ENCODE data around the gene ZNF10. TPM values are rescaled to one million over a fixed set of nuclear protein-coding genes. Genes with fewer than 3 reads are reported as not detected.

ZNF10 gene
- total RNA-seq (2014; rRNA removed; shearing (Covaris generic)), result 13.0 and 14.1 TPM in 2 replicates

GRCh38 chr12:133130038-133130807 lies at the start of gene ZNF10, which contains the start of gene ZNF891:
Gene ZNF10, plus strand, starts transcription at chr12:133130627. Its CDS starts 13,866 bp downstream, at chr12:133144493.
Gene ZNF891, minus strand, starts transcription at chr12:133130274. Its CDS starts 8,356 bp downstream, at chr12:133121918.
- H3K36me3 ChIP-seq, result peaks cover 30% of the 10 kb centered on the region
- H3K27me3 ChIP-seq, result no peaks in the 10 kb centered on the region
- H3K27ac ChIP-seq, result peak within 1 kb of the TSS; percentile 66
- peaks cover 29% of the 10 kb centered on the region for H3K9me3 ChIP-seq (replicated peaks)
- H3K4me3 ChIP-seq, result peak within 1 kb of the TSS; percentile 86
- no peaks in the 10 kb centered on the region for H3K4me1 ChIP-seq
- peak; percentile 95 for DNase-seq

GRCh38 chr12:133081159-133081780 lies 49.2 kb upstream of the ZNF10 start:
- Histone ChIP-seq H3K9me3 (replicated peaks) (peaks cover 21% of the 10 kb centered on the region), H3K27ac (peak overlapping the region; percentile 96), H3K36me3 (peaks cover 24% of the 10 kb centered on the region), H3K27me3 (no peaks in the 10 kb centered on the region), H3K4me1 (no peaks in the 10 kb centered on the region), H3K4me3 (peak overlapping the region; percentile 66)
- DNase-seq, result no peak

GRCh38 chr12:133083345-133083744 lies 47.1 kb upstream of the ZNF10 start:
- Histone ChIP-seq H3K36me3 (peaks cover 26% of the 10 kb centered on the region), H3K4me1 (no peaks in the 10 kb centered on the region), H3K27ac (no peak overlapping the region), H3K9me3 (replicated peaks) (peaks cover 17% of the 10 kb centered on the region), H3K27me3 (no peaks in the 10 kb centered on the region), H3K4me3 (no peak overlapping the region)
- DNase-seq, result no peak

- Histone ChIP-seq H3K27ac (no peak overlapping the region), H3K9me3 (replicated peaks) (peaks cover 53% of the 10 kb centered on the region), H3K27me3 (no peaks in the 10 kb centered on the region), H3K4me1 (no peaks in the 10 kb centered on the region), H3K4me3 (no peak overlapping the region), H3K36me3 (peaks cover 60% of the 10 kb centered on the region)
- peak in 1 of 2 experiments; percentile 2 for DNase-seq
Observed at GRCh38 chr12:133105620-133106019, 24.8 kb upstream of the ZNF10 start.

- Histone ChIP-seq H3K4me3 (no peak overlapping the region), H3K27me3 (no peaks in the 10 kb centered on the region), H3K27ac (no peak overlapping the region), H3K4me1 (no peaks in the 10 kb centered on the region), H3K36me3 (peaks cover 57% of the 10 kb centered on the region), H3K9me3 (replicated peaks) (peaks cover 55% of the 10 kb centered on the region)
- DNase-seq, result peak in 1 of 2 experiments; percentile 19
Observed at GRCh38 chr12:133106253-133106652, 24.2 kb upstream of the ZNF10 start.

GRCh38 chr12:133107121-133107520 lies 23.3 kb upstream of the ZNF10 start:
- Histone ChIP-seq H3K27ac (no peak overlapping the region), H3K27me3 (no peaks in the 10 kb centered on the region), H3K9me3 (replicated peaks) (peaks cover 52% of the 10 kb centered on the region), H3K36me3 (peaks cover 61% of the 10 kb centered on the region), H3K4me3 (no peak overlapping the region), H3K4me1 (no peaks in the 10 kb centered on the region)
- no peak for DNase-seq

GRCh38 chr12:133108150-133108549 lies 22.3 kb upstream of the ZNF10 start:
- Histone ChIP-seq H3K4me1 (no peaks in the 10 kb centered on the region), H3K9me3 (replicated peaks) (peaks cover 49% of the 10 kb centered on the region), H3K27me3 (no peaks in the 10 kb centered on the region), H3K36me3 (peaks cover 62% of the 10 kb centered on the region), H3K4me3 (no peak overlapping the region), H3K27ac (no peak overlapping the region)
- DNase-seq, result no peak

GRCh38 chr12:133120385-133121191 lies 9.8 kb upstream of the ZNF10 start:
- DNase-seq, result peak in 1 of 2 experiments; percentile 21
- H3K27ac ChIP-seq, result no peak overlapping the region
- H3K4me1 ChIP-seq, result no peaks in the 10 kb centered on the region
- H3K9me3 ChIP-seq (replicated peaks), result peaks cover 60% of the 10 kb centered on the region
- peaks cover 54% of the 10 kb centered on the region for H3K36me3 ChIP-seq
- no peaks in the 10 kb centered on the region for H3K27me3 ChIP-seq
- no peak overlapping the region for H3K4me3 ChIP-seq

GRCh38 chr12:133124674-133125073 lies 5.8 kb upstream of the ZNF10 start:
- Histone ChIP-seq H3K36me3 (peaks cover 42% of the 10 kb centered on the region), H3K27ac (no peak overlapping the region), H3K4me3 (no peak overlapping the region), H3K4me1 (no peaks in the 10 kb centered on the region), H3K9me3 (replicated peaks) (peaks cover 44% of the 10 kb centered on the region), H3K27me3 (no peaks in the 10 kb centered on the region)
- no peak for DNase-seq

- Histone ChIP-seq H3K4me1 (no peaks in the 10 kb centered on the region), H3K4me3 (peak overlapping the region; percentile 86), H3K27ac (peak overlapping the region; percentile 66), H3K9me3 (replicated peaks) (peaks cover 28% of the 10 kb centered on the region), H3K27me3 (no peaks in the 10 kb centered on the region), H3K36me3 (peaks cover 24% of the 10 kb centered on the region)
- peak in 1 of 2 experiments; percentile 3 for DNase-seq
Observed at GRCh38 chr12:133129368-133130037, 924 bp upstream of the ZNF10 start.

GRCh38 chr12:133130808-133131128 lies 341 bp downstream of the ZNF10 start:
- peaks cover 34% of the 10 kb centered on the region for H3K36me3 ChIP-seq
- peaks cover 23% of the 10 kb centered on the region for H3K9me3 ChIP-seq (replicated peaks)
- H3K4me3 ChIP-seq, result peak overlapping the region; percentile 86
- H3K27me3 ChIP-seq, result no peaks in the 10 kb centered on the region
- no peak for DNase-seq
- H3K27ac ChIP-seq, result peak overlapping the region; percentile 66
- no peaks in the 10 kb centered on the region for H3K4me1 ChIP-seq

- DNase-seq, result no peak
Observed at GRCh38 chr12:133135747-133136146, 5.3 kb downstream of the ZNF10 start.

GRCh38 chr12:133145981-133146380 lies 15.6 kb downstream of the ZNF10 start:
- Histone ChIP-seq H3K9me3 (replicated peaks) (no peaks in the 10 kb centered on the region; the same call in 1 of the 2 replicates), H3K36me3 (peaks cover 68% of the 10 kb centered on the region), H3K4me1 (no peaks in the 10 kb centered on the region), H3K4me3 (no peak overlapping the region), H3K27ac (no peak overlapping the region), H3K27me3 (no peaks in the 10 kb centered on the region)
- DNase-seq, result no peak

More at GRCh38 chr12:133135747-133136146, 5.3 kb downstream of the ZNF10 start:
- Histone ChIP-seq H3K36me3 (peaks cover 63% of the 10 kb centered on the region), H3K4me1 (no peaks in the 10 kb centered on the region), H3K27ac (no peak overlapping the region), H3K9me3 (replicated peaks) (peaks cover 35% of the 10 kb centered on the region), H3K4me3 (no peak overlapping the region), H3K27me3 (no peaks in the 10 kb centered on the region)

GRCh38 chr12:133156125-133156690 lies 25.8 kb downstream of the ZNF10 start:
- Histone ChIP-seq H3K4me1 (no peaks in the 10 kb centered on the region), H3K4me3 (no peak overlapping the region), H3K9me3 (replicated peaks) (peaks cover 36% of the 10 kb centered on the region), H3K27ac (no peak overlapping the region), H3K27me3 (no peaks in the 10 kb centered on the region), H3K36me3 (peaks cover 70% of the 10 kb centered on the region)
- DNase-seq, result peak in 1 of 2 experiments; percentile 3

Measured in SJCRH30 (cell line).